Stomach (tissue), 9 donors: ENCODE results near the gene SLC16A1. TPM values are rescaled to one million over a fixed set of nuclear protein-coding genes. Genes with fewer than 3 reads are reported as not detected.
"Not testable (repeated sequence)": the region's sequence is repeated elsewhere in the genome, so short reads cannot be mapped to it uniquely, and the experiment has no call there.

Experiments
- DNase-seq, 2 donors: peaks; one replicate each; pipeline versions ENCODE4 v3.0.0 to v3.0.0-alpha.2; 2013 to 2019
- H3K27ac ChIP-seq, 5 donors: fragments of 200-600 bp in 4 of 5; sonication (generic) in 4 of 5; one replicate each; pipeline ENCODE4 v1.5.1; 2013 to 2019; ENCODE audit warnings: mild to moderate bottlenecking in 1 of 5, moderate library complexity in 1 of 5
- H3K27me3 ChIP-seq, 3 donors: fragments of 200-600 bp; sonication (generic); one replicate each; pipeline ENCODE4 v1.5.1; 2017 to 2019; ENCODE audit warnings: mixed run types in 1 of 3
- H3K36me3 ChIP-seq, 4 donors: fragments of 200-600 bp; sonication (generic); 1 replicate in 3 of 4; 2 replicates in 1 of 4; pipeline ENCODE4 v1.5.1; 2016 to 2019
- H3K4me1 ChIP-seq, 4 donors: fragments of 200-600 bp; sonication (generic); one replicate each; pipeline ENCODE4 v1.5.1; 2016 to 2019
- H3K4me3 ChIP-seq, 4 donors: fragments of 200-600 bp; sonication (generic) in 3 of 4; one replicate each; pipeline ENCODE4 v1.5.1; 2016 to 2019; ENCODE audit warnings: mild to moderate bottlenecking in 1 of 4
- H3K9me3 ChIP-seq, 4 donors: fragments of 200-600 bp; sonication (generic); one replicate each; pipeline ENCODE4 v1.5.1; 2016 to 2019
- EP300 ChIP-seq: sonication (generic); formaldehyde crosslinking; IDR thresholded peaks from one replicate; pipeline ENCODE4 v1.6.1; 2017; ENCODE audit warnings: antibody characterized with exemption
- POLR2A ChIP-seq, 4 donors: fragments of 450-650 bp; IDR thresholded peaks; one replicate each; pipeline ENCODE4 v1.6.1; 2016; ENCODE audit warnings: antibody characterized with exemption in 4 of 4, control low read depth in 2 of 4, mild to moderate bottlenecking in 1 of 4, moderate library complexity in 1 of 4
- POLR2AphosphoS5 ChIP-seq, 3 donors: sonication (generic); formaldehyde crosslinking; IDR thresholded peaks; one replicate each; pipeline ENCODE4 v1.6.1; 2016; ENCODE audit warnings: antibody characterized with exemption in 3 of 3
- WGBS, 5 donors: extraction: QIAGEN DNeasy Blood & Tissue Kit in 3 of 5; methylation state at CpG; one replicate each; pipeline versions ENCODE4 v1.1.5 to v1.1.7; 2013 to 2018; 5-methylcytosine and 5-hydroxymethylcytosine counted together
- intact Hi-C: fragments of 100-400 bp; cut with DNase I; formaldehyde crosslinking; loops from one replicate; pipeline ENCODE4 v1.15.1; 2023; ENCODE audit warnings: low total_unique reads
- polyA plus RNA-seq, 3 donors: library from polyadenylated mRNA; stranded (reverse); fragments of 200-250 nt; gene quantifications; one replicate each; pipeline ENCODE4 v1.2.3, GENCODE V29; 2013
- total RNA-seq, 5 donors: library from RNA; depleted of rRNA; stranded (reverse); fragments of >200 nt; gene quantifications; one replicate each; pipeline versions ENCODE4 v1.1.0 to v1.2.3, GENCODE V29; 2014 to 2016
- TF ChIP-seq, protein P1 (sequence below), 7 experiments: fragments of 450-650 bp in 4 of 7; fragments of 200-600 bp in 3 of 7; sonication (generic) in 3 of 7; IDR thresholded peaks; one replicate each; pipeline ENCODE4 v1.5.1; 2016 to 2019; ENCODE audit warnings: antibody characterized with exemption in 7 of 7, control low read depth in 2 of 7, mild to moderate bottlenecking in 1 of 7
- donor health status: healthy with polysubstance abuse.
- donor health status: Bipolar disorder and iron deficiency.
- donor health status: healthy.

Gene SLC16A1
- total and polyA plus RNA-seq, 8 donors, result 4.9 to 127 (median 13.2) TPM

GRCh38 chr1:112982853-112983536 lies 27.0 kb upstream of the SLC16A1 start:
- Histone ChIP-seq H3K4me3 (no peak overlapping the region), H3K27ac (no peak overlapping the region), H3K27me3 (no peaks in the 10 kb centered on the region), H3K36me3 (no peaks in the 10 kb centered on the region), H3K9me3 (no peaks in the 10 kb centered on the region), H3K4me1 (peaks cover 0 to 21% (median 0%) of the 10 kb centered on the region in 4 donors)
- WGBS, 5 donors, result 79 to 89% (median 87%) methylated on average over 5 of the region's 5 CpGs
- peak in 1 of 2 donors; percentile 15 for DNase-seq
- TF ChIP-seq, protein P1, sequence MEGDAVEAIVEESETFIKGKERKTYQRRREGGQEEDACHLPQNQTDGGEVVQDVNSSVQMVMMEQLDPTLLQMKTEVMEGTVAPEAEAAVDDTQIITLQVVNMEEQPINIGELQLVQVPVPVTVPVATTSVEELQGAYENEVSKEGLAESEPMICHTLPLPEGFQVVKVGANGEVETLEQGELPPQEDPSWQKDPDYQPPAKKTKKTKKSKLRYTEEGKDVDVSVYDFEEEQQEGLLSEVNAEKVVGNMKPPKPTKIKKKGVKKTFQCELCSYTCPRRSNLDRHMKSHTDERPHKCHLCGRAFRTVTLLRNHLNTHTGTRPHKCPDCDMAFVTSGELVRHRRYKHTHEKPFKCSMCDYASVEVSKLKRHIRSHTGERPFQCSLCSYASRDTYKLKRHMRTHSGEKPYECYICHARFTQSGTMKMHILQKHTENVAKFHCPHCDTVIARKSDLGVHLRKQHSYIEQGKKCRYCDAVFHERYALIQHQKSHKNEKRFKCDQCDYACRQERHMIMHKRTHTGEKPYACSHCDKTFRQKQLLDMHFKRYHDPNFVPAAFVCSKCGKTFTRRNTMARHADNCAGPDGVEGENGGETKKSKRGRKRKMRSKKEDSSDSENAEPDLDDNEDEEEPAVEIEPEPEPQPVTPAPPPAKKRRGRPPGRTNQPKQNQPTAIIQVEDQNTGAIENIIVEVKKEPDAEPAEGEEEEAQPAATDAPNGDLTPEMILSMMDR (IDR thresholded peaks at IDR 0.05), result no peak
- no peak for TF ChIP-seq POLR2A (IDR thresholded peaks at IDR 0.05)
- TF ChIP-seq EP300, result no peak
- TF ChIP-seq POLR2AphosphoS5 (IDR thresholded peaks at IDR 0.05), result no peak
- intact Hi-C loops, result no loop called here

DNA sequence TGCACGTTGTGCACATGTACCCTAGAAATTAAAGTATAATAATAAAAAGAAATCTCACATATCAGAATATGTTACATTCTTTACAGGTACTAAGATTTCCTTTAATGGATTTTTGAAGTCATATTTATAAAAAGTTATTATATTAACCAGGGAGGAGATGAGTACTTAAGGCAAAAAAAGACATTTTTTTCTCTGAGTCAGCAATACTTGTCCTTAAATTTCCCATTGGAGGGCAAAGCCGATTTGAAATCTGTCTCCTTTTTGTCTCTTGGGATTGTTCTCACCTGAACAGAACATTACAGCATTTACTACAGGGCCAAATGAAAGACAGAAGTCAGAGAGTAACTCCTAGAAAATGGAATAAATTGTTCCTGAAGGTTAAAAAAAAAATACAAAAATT lies 26.3 kb upstream of the SLC16A1 start:
- intact Hi-C loops, result no loop called here
- no peak for DNase-seq
- H3K27me3 ChIP-seq, result no peaks in the 10 kb centered on the region
- no peak overlapping the region for H3K27ac ChIP-seq
- no peaks in the 10 kb centered on the region for H3K9me3 ChIP-seq
- no peaks in the 10 kb centered on the region for H3K36me3 ChIP-seq
- WGBS, 5 donors, result 87 to 95% (median 91%) methylated on average over 2 of the region's 2 CpGs
- peaks cover 0 to 15% (median 0%) of the 10 kb centered on the region in 4 donors for H3K4me1 ChIP-seq
- TF ChIP-seq POLR2AphosphoS5 (IDR thresholded peaks at IDR 0.05) (no peak), POLR2A (IDR thresholded peaks at IDR 0.05) (no peak), EP300 (no peak)
- TF ChIP-seq, protein P1 (IDR thresholded peaks at IDR 0.05), result no peak
- no peak overlapping the region for H3K4me3 ChIP-seq

DNA sequence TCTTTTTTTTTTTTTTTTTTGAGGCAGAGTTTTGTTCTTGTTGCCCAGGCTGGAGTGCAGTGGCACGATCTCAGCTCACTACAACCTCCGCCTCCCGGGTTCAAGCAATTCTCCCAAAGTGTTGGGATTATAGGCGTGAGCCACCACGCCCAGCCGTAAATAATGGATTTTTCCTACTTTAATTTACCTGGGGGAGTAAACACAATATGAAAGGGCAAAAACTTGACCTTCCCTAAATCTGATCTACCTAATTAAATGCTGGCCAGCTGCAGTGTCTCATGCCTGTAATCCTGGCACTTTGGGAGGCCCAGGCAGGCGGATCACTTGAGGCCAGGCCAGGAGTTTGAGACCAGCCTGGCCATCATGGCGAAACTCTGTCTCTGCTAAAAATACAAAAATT lies 25.8 kb upstream of the SLC16A1 start:
- H3K9me3 ChIP-seq, H3K36me3 ChIP-seq, DNase-seq, H3K27me3 ChIP-seq, H3K4me3 ChIP-seq, H3K27ac ChIP-seq, intact Hi-C loops: not testable (repeated sequence)
- WGBS, 5 donors, result 90 to 94% (median 94%) methylated on average over 8 of the region's 8 CpGs
- H3K4me1 ChIP-seq, result peaks cover 0 to 15% (median 0%) of the 10 kb centered on the region in 4 donors

GRCh38 chr1:112981426-112981825 lies 25.4 kb upstream of the SLC16A1 start:
- Histone ChIP-seq H3K27ac (no peak overlapping the region), H3K27me3 (no peaks in the 10 kb centered on the region), H3K4me1 (peaks cover 0 to 14% (median 0%) of the 10 kb centered on the region in 4 donors), H3K9me3 (no peaks in the 10 kb centered on the region), H3K36me3 (no peaks in the 10 kb centered on the region), H3K4me3 (no peak overlapping the region)
- intact Hi-C loops, result no loop called here
- no peak for DNase-seq
- WGBS, 5 donors, result 87 to 100% (median 94%) methylated on average over 1 of the region's 1 CpG
- TF ChIP-seq, protein P1 (IDR thresholded peaks at IDR 0.05), result no peak
- TF ChIP-seq EP300 (no peak), POLR2A (IDR thresholded peaks at IDR 0.05) (no peak), POLR2AphosphoS5 (IDR thresholded peaks at IDR 0.05) (no peak)

GRCh38 chr1:112975336-112975735 lies 19.3 kb upstream of the SLC16A1 start:
- intact Hi-C loops, result no loop called here
- TF ChIP-seq, protein P1 (IDR thresholded peaks at IDR 0.05), result no peak
- no peak for TF ChIP-seq POLR2A (IDR thresholded peaks at IDR 0.05)
- TF ChIP-seq POLR2AphosphoS5 (IDR thresholded peaks at IDR 0.05), result no peak
- TF ChIP-seq EP300, result no peak
- Histone ChIP-seq H3K27ac (no peak overlapping the region), H3K36me3 (peaks cover 0 to 7% (median 2%) of the 10 kb centered on the region in 4 donors), H3K9me3 (no peaks in the 10 kb centered on the region), H3K27me3 (no peaks in the 10 kb centered on the region), H3K4me1 (no peaks in the 10 kb centered on the region), H3K4me3 (no peak overlapping the region)
- DNase-seq, result no peak
- WGBS, 5 donors, result 90 to 94% (median 92%) methylated on average over 5 of the region's 5 CpGs
